Prostate gland (tissue), 2 donors: ENCODE data around the gene METTL27.

Experiments used
- CTCF ChIP-seq, 4 experiments: fragments of 200-600 bp in 2 of 4; fragments of 450-650 bp in 2 of 4; sonication (generic) in 2 of 4; IDR thresholded peaks; 1 replicate in 3 of 4; 2 replicates in 1 of 4; pipeline ENCODE4 v1.5.1; 2016 to 2019; ENCODE audit warnings: antibody characterized with exemption in 4 of 4, mild to moderate bottlenecking in 2 of 4, moderate library complexity in 2 of 4
- POLR2A ChIP-seq: fragments of 450-650 bp; IDR thresholded peaks from one replicate; pipeline ENCODE4 v1.6.1; 2016; ENCODE audit warnings: antibody characterized with exemption, mild to moderate bottlenecking
- POLR2AphosphoS5 ChIP-seq: sonication (generic); formaldehyde crosslinking; IDR thresholded peaks from one replicate; pipeline ENCODE4 v1.6.1; 2017; ENCODE audit warnings: antibody characterized with exemption

- peak; percentile 95 for TF ChIP-seq POLR2A
- no peak for TF ChIP-seq CTCF (IDR thresholded peaks at IDR 0.05)
- TF ChIP-seq POLR2AphosphoS5: peak; percentile 92
Measured at GRCh38 chr7:73842067-73842976, at the start of gene METTL27.
